Spinal cord (tissue), 10 donors: ENCODE measurements around the gene PRRG4. TPM values are rescaled to one million over a fixed set of nuclear protein-coding genes. Genes with fewer than 3 reads are reported as not detected.
"Not testable (repeated sequence)": the region's sequence is repeated elsewhere in the genome, so short reads cannot be mapped to it uniquely, and the experiment has no call there.

Source experiments
- DNase-seq, 6 donors: peaks; one replicate each; pipeline versions ENCODE4 v3.0.0 to v3.0.0-alpha.2; 2013 to 2015; ENCODE audit warnings: low spot score in 6 of 6, low read depth in 4 of 6
- H3K27ac ChIP-seq: one replicate; pipeline ENCODE4 v1.5.1; 2013; ENCODE audit warnings: low read depth, low read length, control low read depth
- H3K27me3 ChIP-seq: one replicate; pipeline ENCODE4 v1.6.1; 2013; ENCODE audit warnings: low read length; ENCODE audit not compliant: control insufficient read depth, insufficient read depth
- H3K36me3 ChIP-seq: one replicate; pipeline ENCODE4 v1.6.1; 2013; ENCODE audit warnings: low read length; ENCODE audit not compliant: control insufficient read depth, insufficient read depth
- H3K4me1 ChIP-seq: one replicate; pipeline ENCODE4 v1.6.1; 2013; ENCODE audit warnings: low read length; ENCODE audit not compliant: control insufficient read depth, insufficient read depth
- H3K4me3 ChIP-seq: one replicate; pipeline ENCODE4 v1.5.1; 2013; ENCODE audit warnings: low read depth, low read length, control low read depth
- H3K9me3 ChIP-seq: one replicate; pipeline ENCODE4 v1.6.1; 2013; ENCODE audit warnings: low read length; ENCODE audit not compliant: control insufficient read depth, insufficient read depth
- WGBS: methylation state at CpG from one replicate; pipeline ENCODE4 v1.1.5; 2013; ENCODE audit warnings: missing lambda C conversion rate; ENCODE audit not compliant: insufficient coverage; 5-methylcytosine and 5-hydroxymethylcytosine counted together
- polyA plus RNA-seq, 2 donors: library from polyadenylated mRNA; unstranded; fragments of 120-200 nt; gene quantifications; one replicate each; pipeline ENCODE4 v1.2.1, GENCODE V29; 2013; ENCODE audit not compliant: insufficient read length in 2 of 2
- total RNA-seq, 2 donors: library from RNA; depleted of rRNA in 1 of 2; stranded (reverse); fragments of 120-200 nt in 1 of 2; fragments of >200 nt in 1 of 2; gene quantifications; one replicate each; pipeline versions ENCODE4 v1.2.3 to v1.2.4, GENCODE V29; 2013 to 2014
- donor health status: healthy.

Gene PRRG4
- total and polyA plus RNA-seq, 4 donors: 0.61 to 1.6 (median 0.91) TPM

GRCh38 chr11:32796425-32796824 is 33.3 kb upstream of the PRRG4 start:
- H3K36me3 ChIP-seq: no peaks in the 10 kb centered on the region
- DNase-seq: no peak
- 83% methylated on average over 3 of the region's 3 CpGs for WGBS
- H3K4me1 ChIP-seq: no peaks in the 10 kb centered on the region
- no peak overlapping the region for H3K27ac ChIP-seq
- H3K4me3 ChIP-seq: no peak overlapping the region
- peaks cover 5% of the 10 kb centered on the region for H3K27me3 ChIP-seq
- H3K9me3 ChIP-seq: no peaks in the 10 kb centered on the region

- peak in 5 of 6 donors; percentile 19 to 85 (median 49) for DNase-seq
- WGBS: 0% methylated on average over 2 of the region's 3 CpGs
Measured at GRCh38 chr11:32809313-32809712, 20.4 kb upstream of the PRRG4 start.

GRCh38 chr11:32817181-32817851 is 12.4 kb upstream of the PRRG4 start:
- no peak for DNase-seq
- 93% methylated on average over 3 of the region's 4 CpGs for WGBS
- H3K9me3 ChIP-seq: no peaks in the 10 kb centered on the region

More at GRCh38 chr11:32809313-32809712, 20.4 kb upstream of the PRRG4 start:
- Histone ChIP-seq H3K27ac (no peak overlapping the region), H3K4me3 (no peak overlapping the region), H3K4me1 (no peaks in the 10 kb centered on the region), H3K27me3 (no peaks in the 10 kb centered on the region), H3K36me3 (no peaks in the 10 kb centered on the region), H3K9me3 (no peaks in the 10 kb centered on the region)

GRCh38 chr11:32817852-32818183 is 11.9 kb upstream of the PRRG4 start:
- Histone ChIP-seq H3K27ac (no peak overlapping the region), H3K4me1 (no peaks in the 10 kb centered on the region), H3K9me3 (no peaks in the 10 kb centered on the region), H3K4me3 (no peak overlapping the region), H3K36me3 (no peaks in the 10 kb centered on the region), H3K27me3 (no peaks in the 10 kb centered on the region)
- 77% methylated on average over 2 of the region's 3 CpGs for WGBS
- DNase-seq: no peak

More at GRCh38 chr11:32817181-32817851, 12.4 kb upstream of the PRRG4 start:
- Histone ChIP-seq H3K4me1 (no peaks in the 10 kb centered on the region), H3K27me3 (no peaks in the 10 kb centered on the region), H3K27ac (no peak overlapping the region), H3K36me3 (no peaks in the 10 kb centered on the region), H3K4me3 (no peak overlapping the region)

GRCh38 chr11:32819187-32819586 is 10.5 kb upstream of the PRRG4 start:
- Histone ChIP-seq H3K36me3 (no peaks in the 10 kb centered on the region), H3K4me1 (no peaks in the 10 kb centered on the region), H3K9me3 (no peaks in the 10 kb centered on the region), H3K27me3 (no peaks in the 10 kb centered on the region), H3K4me3 (no peak overlapping the region), H3K27ac (no peak overlapping the region)
- DNase-seq: no peak
- no CpG with 5 or more reads among the region's 2 CpGs for WGBS

GRCh38 chr11:32820497-32820896 is 9.2 kb upstream of the PRRG4 start:
- DNase-seq: no peak
- no peak overlapping the region for H3K27ac ChIP-seq
- no peaks in the 10 kb centered on the region for H3K9me3 ChIP-seq
- no peaks in the 10 kb centered on the region for H3K36me3 ChIP-seq
- H3K27me3 ChIP-seq: no peaks in the 10 kb centered on the region
- no peak overlapping the region for H3K4me3 ChIP-seq
- H3K4me1 ChIP-seq: no peaks in the 10 kb centered on the region

- H3K4me3 ChIP-seq: no peak overlapping the region
- no peaks in the 10 kb centered on the region for H3K27me3 ChIP-seq
- no peaks in the 10 kb centered on the region for H3K36me3 ChIP-seq
- H3K27ac ChIP-seq: no peak overlapping the region
- no peak for DNase-seq
- H3K9me3 ChIP-seq: no peaks in the 10 kb centered on the region
- H3K4me1 ChIP-seq: no peaks in the 10 kb centered on the region
Measured at GRCh38 chr11:32821517-32821916, 8.2 kb upstream of the PRRG4 start.

GRCh38 chr11:32821917-32822560 is 7.7 kb upstream of the PRRG4 start:
- H3K36me3 ChIP-seq: no peaks in the 10 kb centered on the region
- no peak for DNase-seq
- no peak overlapping the region for H3K4me3 ChIP-seq
- H3K4me1 ChIP-seq: no peaks in the 10 kb centered on the region
- H3K27ac ChIP-seq: no peak overlapping the region
- no CpG with 5 or more reads among the region's 5 CpGs for WGBS
- H3K9me3 ChIP-seq: no peaks in the 10 kb centered on the region
- H3K27me3 ChIP-seq: no peaks in the 10 kb centered on the region

GRCh38 chr11:32823617-32824016 is 6.1 kb upstream of the PRRG4 start:
- DNase-seq, H3K9me3 ChIP-seq, H3K36me3 ChIP-seq, H3K4me3 ChIP-seq, H3K27ac ChIP-seq, H3K27me3 ChIP-seq, H3K4me1 ChIP-seq: not testable (repeated sequence)
- WGBS: 100% methylated on average over 1 of the region's 3 CpGs

GRCh38 chr11:32826113-32826512 is 3.6 kb upstream of the PRRG4 start:
- H3K9me3 ChIP-seq: no peaks in the 10 kb centered on the region
- 85% methylated on average over 2 of the region's 3 CpGs for WGBS
- peaks cover 8% of the 10 kb centered on the region for H3K4me1 ChIP-seq
- H3K4me3 ChIP-seq: no peak overlapping the region
- DNase-seq: no peak
- no peak overlapping the region for H3K27ac ChIP-seq
- no peaks in the 10 kb centered on the region for H3K36me3 ChIP-seq
- H3K27me3 ChIP-seq: peaks cover 18% of the 10 kb centered on the region
